SK-N-SH (cell line): ENCODE measurements around the gene ACER3. TPM values are rescaled to one million over a fixed set of nuclear protein-coding genes. Genes with fewer than 3 reads are reported as not detected.

Experiments used
- CTCF ChIA-PET: fragments of 300-600, 350-600 bp; formaldehyde crosslinking; extraction: SDS; loops from one replicate; lab custom pipeline; 2021; lab: Yijun Ruan, JAX
- POLR2A ChIA-PET: fragments of 350-600 bp; sonication (Branson Sonifier 250); formaldehyde crosslinking; extraction: SDS; loops from one replicate; lab custom pipeline; 2020; ENCODE audit warnings: antibody characterized with exemption, inconsistent platforms; lab: Yijun Ruan, JAX
- DNase-seq: peaks from one replicate; pipeline ENCODE4 v3.0.0; 2012
- H2AFZ ChIP-seq: fragments of 200-600 bp; sonication (generic); 2 replicates; pipeline ENCODE4 v1.8.1; 2016; ENCODE audit warnings: antibody characterized with exemption, mild to moderate bottlenecking, low read depth
- H3F3A ChIP-seq: fragments of 200-600 bp; sonication (generic); replicated peaks from 2 replicates; pipeline ENCODE3; 2016; ENCODE audit warnings: antibody characterized with exemption, mild to moderate bottlenecking; ENCODE audit not compliant: insufficient read depth
- H3K27ac ChIP-seq, 2 experiments: fragments of 200-500 bp in 1 of 2; fragments of 200-600 bp in 1 of 2; sonication (Bioruptor generic) in 1 of 2; sonication (generic), shearing (Covaris generic) in 1 of 2; 2 replicates each; pipeline versions ENCODE4 v1.5.1 to v1.6.1; 2014 to 2016; ENCODE audit warnings: low read depth in 2 of 2, inconsistent platforms in 1 of 2, low read length in 1 of 2, mild to moderate bottlenecking in 1 of 2, mixed read lengths in 1 of 2
- H3K27me3 ChIP-seq: fragments of 200-600 bp; sonication (generic), shearing (Covaris generic); 2 replicates; pipeline ENCODE4 v1.6.1; 2016; ENCODE audit warnings: mixed run types; ENCODE audit not compliant: insufficient read depth
- H3K36me3 ChIP-seq, 2 experiments: fragments of 200-500 bp in 1 of 2; fragments of 200-600 bp in 1 of 2; sonication (Bioruptor generic) in 1 of 2; sonication (generic) in 1 of 2; replicated peaks in 1 of 2; 2 replicates each; pipeline versions ENCODE3 to v1.5.1; 2014 to 2016; ENCODE audit warnings: low read length in 1 of 2, mild to moderate bottlenecking in 1 of 2; ENCODE audit not compliant: insufficient read depth in 2 of 2, control insufficient read depth in 1 of 2
- H3K4me1 ChIP-seq, 2 experiments: fragments of 200-500 bp in 1 of 2; fragments of 200-600 bp in 1 of 2; sonication (Bioruptor generic) in 1 of 2; sonication (generic), shearing (Covaris generic) in 1 of 2; 2 replicates each; pipeline versions ENCODE4 v1.5.1 to v1.6.1; 2014 to 2016; ENCODE audit warnings: low read depth in 1 of 2, low read length in 1 of 2, mixed run types in 1 of 2; ENCODE audit not compliant: insufficient read depth in 2 of 2, control insufficient read depth in 1 of 2
- H3K4me2 ChIP-seq: fragments of 200-600 bp; sonication (generic), shearing (Covaris generic); 2 replicates; pipeline ENCODE4 v1.6.1; 2017; ENCODE audit warnings: mixed run types
- H3K4me3 ChIP-seq, 2 experiments: fragments of 200-500 bp in 1 of 2; fragments of 200-600 bp in 1 of 2; sonication (Bioruptor generic) in 1 of 2; sonication (generic), shearing (Covaris generic) in 1 of 2; 2 replicates each; pipeline versions ENCODE4 v1.5.1 to v1.8.1; 2014 to 2016; ENCODE audit warnings: low read depth in 2 of 2, inconsistent platforms in 1 of 2, low read length in 1 of 2, mild to moderate bottlenecking in 1 of 2, mixed read lengths in 1 of 2, moderate library complexity in 1 of 2
- H3K79me2 ChIP-seq: fragments of 200-600 bp; sonication (generic); 2 replicates; pipeline ENCODE4 v1.8.1; 2017; ENCODE audit warnings: mild to moderate bottlenecking; ENCODE audit not compliant: insufficient read depth
- H3K9ac ChIP-seq: fragments of 200-600 bp; sonication (generic); 2 replicates; pipeline ENCODE4 v1.6.1; 2017; ENCODE audit warnings: mixed run types
- H3K9me2 ChIP-seq: fragments of 200-600 bp; sonication (generic); 2 replicates; pipeline ENCODE4 v1.6.1; 2017; ENCODE audit warnings: mixed run types
- H3K9me3 ChIP-seq: fragments of 200-600 bp; sonication (generic); 2 replicates; pipeline ENCODE4 v1.6.1; 2017; ENCODE audit warnings: mixed run types, mild to moderate bottlenecking, moderate library complexity
- H4K20me1 ChIP-seq: fragments of 200-600 bp; sonication (generic); 2 replicates; pipeline ENCODE4 v1.6.1; 2017; ENCODE audit warnings: mild to moderate bottlenecking, mixed run types; ENCODE audit not compliant: insufficient read depth
- CHD2 ChIP-seq: fragments of 150-350 bp; IDR thresholded peaks from 2 replicates; pipeline ENCODE4 v1.6.1; 2018; ENCODE audit warnings: low read length; ENCODE audit not compliant: partially characterized antibody
- CTCF ChIP-seq: fragments of 200-600 bp; sonication (generic); IDR thresholded peaks from 2 replicates; pipeline ENCODE4 v1.6.1; 2017; ENCODE audit warnings: antibody characterized with exemption, mild to moderate bottlenecking, moderate library complexity
- ELF1 ChIP-seq: IDR thresholded peaks from 2 replicates; pipeline ENCODE4 v1.4.0; 2012
- EP300 ChIP-seq, 2 experiments: IDR thresholded peaks; 2 replicates each; pipeline versions ENCODE4 v1.4.0 to v1.6.1; 2012; ENCODE audit warnings: borderline replicate concordance in 1 of 2, low read depth in 1 of 2, low read length in 1 of 2
- FOXJ3 ChIP-seq: sonication (generic); formaldehyde crosslinking; IDR thresholded peaks from 2 replicates; pipeline ENCODE4 v1.5.1; 2020; ENCODE audit warnings: mild to moderate bottlenecking, missing genetic modification reagents
- FOXM1 ChIP-seq: IDR thresholded peaks from 2 replicates; pipeline ENCODE4 v1.4.0; 2012; ENCODE audit warnings: low read depth, mild to moderate bottlenecking
- JUND ChIP-seq: IDR thresholded peaks from 2 replicates; pipeline ENCODE4 v1.4.0; 2012
- MEF2A ChIP-seq: IDR thresholded peaks from 2 replicates; pipeline ENCODE4 v1.4.0; 2012; ENCODE audit warnings: low read depth, borderline replicate concordance
- MXI1 ChIP-seq: IDR thresholded peaks from 2 replicates; pipeline ENCODE4 v1.6.1; 2012; ENCODE audit warnings: mild to moderate bottlenecking, low read depth, low read length, improper control_type of control experiment
- NFIC ChIP-seq: IDR thresholded peaks from 2 replicates; pipeline ENCODE4 v1.4.0; 2012; ENCODE audit warnings: borderline replicate concordance
- NRF1 ChIP-seq: IDR thresholded peaks from 2 replicates; pipeline ENCODE4 v1.6.1; 2012; ENCODE audit warnings: low read depth, mild to moderate bottlenecking, low read length
- POLR2AphosphoS5 ChIP-seq: IDR thresholded peaks from 2 replicates; pipeline ENCODE4 v1.6.1; 2012; ENCODE audit warnings: low read depth, low read length
- RCOR1 ChIP-seq: fragments of 150-350 bp; IDR thresholded peaks from 2 replicates; pipeline ENCODE4 v1.6.1; 2017; ENCODE audit warnings: antibody characterized with exemption, low read length
- RXRA ChIP-seq: IDR thresholded peaks from 2 replicates; pipeline ENCODE4 v1.4.0; 2012; ENCODE audit warnings: low read depth, mild to moderate bottlenecking, borderline replicate concordance
- SIN3A ChIP-seq: IDR thresholded peaks from 2 replicates; pipeline ENCODE4 v1.6.1; 2012; ENCODE audit warnings: low read depth, mild to moderate bottlenecking, low read length, moderate library complexity, borderline replicate concordance
- TEAD4 ChIP-seq: IDR thresholded peaks from 2 replicates; pipeline ENCODE4 v1.4.0; 2012; ENCODE audit warnings: mild to moderate bottlenecking, borderline replicate concordance; ENCODE audit not compliant: insufficient read depth
- WGBS: methylation state at CpG from one replicate; pipeline ENCODE4 v1.1.6; 2017; ENCODE audit warnings: low lambda C conversion rate; 5-methylcytosine and 5-hydroxymethylcytosine counted together
- polyA plus RNA-seq, 3 experiments: library from polyadenylated mRNA; depleted of rRNA; stranded (reverse); fragments of >200 nt; gene quantifications; 2 replicates each; pipeline ENCODE4 v1.2.3, GENCODE V29; 2012

The ACER3 gene
- polyA plus RNA-seq, 1 of the 3 experiments (the other 2 are of a cell fraction): 5.4 TPM

- no peak overlapping the region for H3K4me2 ChIP-seq
- no peak overlapping the region for H3K9ac ChIP-seq
- peaks cover 0 to 2% of the 10 kb centered on the region in 2 experiments; a peak in 1 of 4 replicates for H3K4me1 ChIP-seq
- H4K20me1 ChIP-seq: no peaks in the 10 kb centered on the region
- no peak overlapping the region for H2AFZ ChIP-seq
- no peak for DNase-seq
- no peaks in the 10 kb centered on the region for H3K27me3 ChIP-seq
- H3K27ac ChIP-seq: no peak overlapping the region; a peak in 1 of 4 replicates
- no peaks in the 10 kb centered on the region for H3K79me2 ChIP-seq
- ChIA-PET CTCF (interaction anchor here (1.3 to 10.3 kb wide), 3 partner anchors 10 to 93 kb away, joined by 3 to 67 read pairs (median 3); no protein-coding TSS in a partner anchor), POLR2A (no interaction called here)
- H3F3A ChIP-seq: no peaks in the 10 kb centered on the region
- H3K36me3 ChIP-seq: no peaks in the 10 kb centered on the region
- H3K9me2 ChIP-seq: no peaks in the 10 kb centered on the region
- H3K9me3 ChIP-seq: no peaks in the 10 kb centered on the region
- TF ChIP-seq MEF2A (no peak), RXRA (no peak), CTCF (no peak), SIN3A (no peak), NRF1 (no peak), TEAD4 (no peak), FOXM1 (no peak), EP300 (IDR thresholded peaks at IDR 0.05; ENCODE audit: borderline replicate concordance in 1 of 2, low read depth in 1 of 2, low read length in 1 of 2) (no peak), POLR2AphosphoS5 (no peak), CHD2 (no peak), NFIC (no peak)
- WGBS: 80% methylated on average over 2 of the region's 2 CpGs
- H3K4me3 ChIP-seq: no peak overlapping the region
These were observed 31.1 kb downstream of the ACER3 start for GRCh38 chr11:76891793-76892192.

- Histone ChIP-seq H3K4me2 (no peak overlapping the region), H3K9me3 (no peaks in the 10 kb centered on the region), H3K36me3 (no peaks in the 10 kb centered on the region), H2AFZ (no peak overlapping the region), H4K20me1 (no peaks in the 10 kb centered on the region)
- CTCF ChIA-PET: interaction anchor here (1.3 to 10.3 kb wide), 3 partner anchors 10 to 94 kb away, joined by 3 to 67 read pairs (median 3); no protein-coding TSS in a partner anchor
- WGBS: 92% methylated on average over 1 of the region's 1 CpG
- TF ChIP-seq SIN3A (no peak), MXI1 (no peak), JUND (no peak), RCOR1 (no peak), FOXJ3 (no peak), ELF1 (no peak)
- TF ChIP-seq, all 33 proteins: peak for 0
- H3F3A ChIP-seq: no peaks in the 10 kb centered on the region
- no peak overlapping the region for H3K4me3 ChIP-seq
- H3K27ac ChIP-seq: no peak overlapping the region
- no peaks in the 10 kb centered on the region for H3K9me2 ChIP-seq
- H3K9ac ChIP-seq: no peak overlapping the region
- no peak for DNase-seq
- H3K27me3 ChIP-seq: no peaks in the 10 kb centered on the region
- POLR2A ChIA-PET: no interaction called here
- H3K79me2 ChIP-seq: no peaks in the 10 kb centered on the region
- peaks cover 0 to 2% of the 10 kb centered on the region in 2 experiments; a peak in 1 of 4 replicates for H3K4me1 ChIP-seq
These were observed 31.6 kb downstream of the ACER3 start for GRCh38 chr11:76892306-76892705.
